Fibroblast of lung (primary cell): ENCODE measurements around the gene SPINK5.

ENCODE experiments used
- EZH2 ChIP-seq: IDR thresholded peaks from 2 replicates; pipeline ENCODE4 v1.5.1; 2012; ENCODE audit warnings: low read length, control low read depth, mild to moderate bottlenecking; ENCODE audit errors: missing control alignments
- TF ChIP-seq, protein P1 (sequence below), 2 donors: IDR thresholded peaks in 1 of 2; conservative IDR thresholded peaks in 1 of 2; 1 replicate in 1 of 2; 2 replicates in 1 of 2; pipeline ENCODE4 v1.5.1; 2011 to 2012; ENCODE audit warnings: low read length in 2 of 2, control low read depth in 1 of 2, inconsistent platforms in 1 of 2, low read depth in 1 of 2, mild to moderate bottlenecking in 1 of 2

DNA sequence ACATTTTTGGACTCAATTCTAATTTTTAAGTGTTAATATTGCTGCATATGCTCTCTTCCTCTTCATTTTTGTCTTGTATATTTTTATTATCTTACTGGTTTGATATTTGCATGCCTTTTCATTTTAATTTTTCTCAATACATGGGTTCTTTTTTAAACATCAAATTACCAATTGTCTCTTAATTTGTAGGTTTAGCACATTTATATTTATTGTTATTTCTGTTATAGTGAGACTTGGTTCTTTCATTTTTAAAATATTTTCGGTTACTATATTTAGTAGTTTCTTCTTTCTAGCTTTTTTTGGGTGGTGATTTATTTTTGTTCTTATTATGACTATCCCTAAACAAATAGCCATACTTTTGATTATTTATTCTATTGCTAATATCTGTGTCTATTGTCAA lies 19.4 kb downstream of the SPINK5 start:
- TF ChIP-seq, protein P1, sequence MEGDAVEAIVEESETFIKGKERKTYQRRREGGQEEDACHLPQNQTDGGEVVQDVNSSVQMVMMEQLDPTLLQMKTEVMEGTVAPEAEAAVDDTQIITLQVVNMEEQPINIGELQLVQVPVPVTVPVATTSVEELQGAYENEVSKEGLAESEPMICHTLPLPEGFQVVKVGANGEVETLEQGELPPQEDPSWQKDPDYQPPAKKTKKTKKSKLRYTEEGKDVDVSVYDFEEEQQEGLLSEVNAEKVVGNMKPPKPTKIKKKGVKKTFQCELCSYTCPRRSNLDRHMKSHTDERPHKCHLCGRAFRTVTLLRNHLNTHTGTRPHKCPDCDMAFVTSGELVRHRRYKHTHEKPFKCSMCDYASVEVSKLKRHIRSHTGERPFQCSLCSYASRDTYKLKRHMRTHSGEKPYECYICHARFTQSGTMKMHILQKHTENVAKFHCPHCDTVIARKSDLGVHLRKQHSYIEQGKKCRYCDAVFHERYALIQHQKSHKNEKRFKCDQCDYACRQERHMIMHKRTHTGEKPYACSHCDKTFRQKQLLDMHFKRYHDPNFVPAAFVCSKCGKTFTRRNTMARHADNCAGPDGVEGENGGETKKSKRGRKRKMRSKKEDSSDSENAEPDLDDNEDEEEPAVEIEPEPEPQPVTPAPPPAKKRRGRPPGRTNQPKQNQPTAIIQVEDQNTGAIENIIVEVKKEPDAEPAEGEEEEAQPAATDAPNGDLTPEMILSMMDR (conservative IDR thresholded peaks at IDR 0.05 in 1 of 2, IDR thresholded peaks at IDR 0.05 in 1 of 2; ENCODE audit: low read depth in 1 of 2, low read length in 2 of 2): no peak
- no peak for TF ChIP-seq EZH2
